PFSK-1 (cell line): ENCODE data around the gene INPP5J.

ENCODE experiments used
- FOXP2 ChIP-seq: optimal IDR thresholded peaks from 2 replicates; pipeline ENCODE3; 2011; ENCODE audit warnings: borderline replicate concordance, control low read depth, inconsistent platforms; ENCODE audit not compliant: insufficient read depth; ENCODE audit errors: extremely low read length, extremely low read depth
- POLR2AphosphoS5 ChIP-seq: IDR thresholded peaks from 2 replicates; pipeline ENCODE4 v1.6.1; 2012; ENCODE audit warnings: low read depth, mild to moderate bottlenecking, control low read depth, low read length, moderate library complexity
- SIN3A ChIP-seq: IDR thresholded peaks from 2 replicates; pipeline ENCODE4 v1.6.1; 2012; ENCODE audit warnings: mild to moderate bottlenecking, low read length, moderate library complexity, borderline replicate concordance; ENCODE audit not compliant: insufficient read depth
- TAF1 ChIP-seq: IDR thresholded peaks from 2 replicates; pipeline ENCODE4 v1.6.1; 2012; ENCODE audit warnings: low read length, control low read depth, borderline replicate concordance; ENCODE audit not compliant: insufficient read depth
- TF ChIP-seq, protein P1 (sequence below), 2 experiments: IDR thresholded peaks; 2 replicates each; pipeline versions ENCODE4 v1.6.1 to v1.8.0; 2011 to 2012; ENCODE audit warnings: low read depth in 2 of 2, low read length in 2 of 2, control low read depth in 1 of 2, inconsistent platforms in 1 of 2, mild to moderate bottlenecking in 1 of 2, moderate library complexity in 1 of 2; ENCODE audit not compliant: insufficient read depth in 1 of 2

INPP5J gene

DNA sequence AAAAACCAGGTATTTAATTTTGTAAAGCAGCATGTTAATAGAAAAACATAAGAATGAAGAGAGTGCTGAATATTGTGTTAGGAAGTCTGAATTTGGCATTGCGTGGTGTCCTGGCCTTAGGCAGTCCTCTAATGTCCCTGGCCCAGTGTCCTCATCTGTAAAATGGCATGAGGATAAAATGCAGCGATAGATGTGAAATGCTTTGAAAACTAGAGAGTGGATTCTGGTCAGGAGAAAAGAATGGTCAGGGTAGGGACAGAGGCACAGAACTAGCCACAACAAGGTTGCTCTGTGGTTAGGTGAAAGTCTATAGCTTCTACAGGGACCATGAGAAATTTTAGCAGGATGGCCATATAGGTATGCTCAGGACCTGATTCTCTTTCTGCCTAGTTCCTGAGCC lies 56.1 kb downstream of the INPP5J start:
- TF ChIP-seq, protein P1, sequence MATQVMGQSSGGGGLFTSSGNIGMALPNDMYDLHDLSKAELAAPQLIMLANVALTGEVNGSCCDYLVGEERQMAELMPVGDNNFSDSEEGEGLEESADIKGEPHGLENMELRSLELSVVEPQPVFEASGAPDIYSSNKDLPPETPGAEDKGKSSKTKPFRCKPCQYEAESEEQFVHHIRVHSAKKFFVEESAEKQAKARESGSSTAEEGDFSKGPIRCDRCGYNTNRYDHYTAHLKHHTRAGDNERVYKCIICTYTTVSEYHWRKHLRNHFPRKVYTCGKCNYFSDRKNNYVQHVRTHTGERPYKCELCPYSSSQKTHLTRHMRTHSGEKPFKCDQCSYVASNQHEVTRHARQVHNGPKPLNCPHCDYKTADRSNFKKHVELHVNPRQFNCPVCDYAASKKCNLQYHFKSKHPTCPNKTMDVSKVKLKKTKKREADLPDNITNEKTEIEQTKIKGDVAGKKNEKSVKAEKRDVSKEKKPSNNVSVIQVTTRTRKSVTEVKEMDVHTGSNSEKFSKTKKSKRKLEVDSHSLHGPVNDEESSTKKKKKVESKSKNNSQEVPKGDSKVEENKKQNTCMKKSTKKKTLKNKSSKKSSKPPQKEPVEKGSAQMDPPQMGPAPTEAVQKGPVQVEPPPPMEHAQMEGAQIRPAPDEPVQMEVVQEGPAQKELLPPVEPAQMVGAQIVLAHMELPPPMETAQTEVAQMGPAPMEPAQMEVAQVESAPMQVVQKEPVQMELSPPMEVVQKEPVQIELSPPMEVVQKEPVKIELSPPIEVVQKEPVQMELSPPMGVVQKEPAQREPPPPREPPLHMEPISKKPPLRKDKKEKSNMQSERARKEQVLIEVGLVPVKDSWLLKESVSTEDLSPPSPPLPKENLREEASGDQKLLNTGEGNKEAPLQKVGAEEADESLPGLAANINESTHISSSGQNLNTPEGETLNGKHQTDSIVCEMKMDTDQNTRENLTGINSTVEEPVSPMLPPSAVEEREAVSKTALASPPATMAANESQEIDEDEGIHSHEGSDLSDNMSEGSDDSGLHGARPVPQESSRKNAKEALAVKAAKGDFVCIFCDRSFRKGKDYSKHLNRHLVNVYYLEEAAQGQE (IDR thresholded peaks at IDR 0.05; ENCODE audit: insufficient read depth in 1 of 2, low read depth in 2 of 2, low read length in 2 of 2) = no peak
- TF ChIP-seq TAF1 = no peak
- no peak for TF ChIP-seq SIN3A
- TF ChIP-seq POLR2AphosphoS5 = no peak
- no peak for TF ChIP-seq FOXP2

DNA sequence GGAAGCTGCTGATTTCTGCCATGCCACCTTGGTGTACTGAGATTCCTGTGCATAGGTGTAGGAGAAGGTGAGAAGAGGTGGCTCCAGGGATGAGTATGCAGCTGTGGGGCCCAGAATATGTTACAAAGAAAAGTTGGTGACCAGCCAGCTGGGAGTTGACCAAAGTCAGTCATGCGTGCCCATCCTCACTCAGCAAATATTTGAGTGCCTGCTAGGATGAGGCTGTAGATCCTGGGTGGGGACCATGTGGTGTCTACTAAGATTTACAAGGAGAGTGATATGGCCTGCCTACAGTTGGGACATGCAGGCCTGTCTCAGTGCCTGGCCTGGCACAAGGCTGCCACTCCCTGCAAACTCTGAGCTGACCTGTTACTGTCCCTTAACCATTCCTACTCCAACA lies 56.6 kb downstream of the INPP5J start:
- TF ChIP-seq SIN3A (no peak), TAF1 (no peak), FOXP2 (no peak), POLR2AphosphoS5 (no peak)
- TF ChIP-seq, protein P1 (IDR thresholded peaks at IDR 0.05; ENCODE audit: insufficient read depth in 1 of 2, low read depth in 2 of 2, low read length in 2 of 2) = no peak

DNA sequence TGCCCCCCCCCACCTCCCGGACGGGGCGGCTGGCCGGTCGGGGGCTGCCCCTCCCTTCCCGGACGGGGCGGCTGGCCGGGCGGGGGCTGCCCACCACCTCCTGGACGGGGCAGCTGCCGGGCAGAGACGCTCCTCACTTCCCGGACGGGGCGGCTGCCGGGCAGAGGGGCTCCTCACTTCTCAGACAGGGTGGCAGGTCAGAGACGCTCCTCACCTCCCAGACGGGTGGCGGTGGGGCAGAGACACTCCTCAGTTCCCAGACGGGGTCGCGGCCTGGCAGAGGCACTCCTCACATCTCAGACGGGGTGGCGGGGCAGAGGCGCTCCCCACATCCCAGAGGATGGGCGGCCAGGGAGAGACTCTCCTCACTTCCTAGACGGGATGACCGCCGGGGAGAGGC lies 61.2 kb downstream of the INPP5J start:
- TF ChIP-seq FOXP2 (no peak), SIN3A (no peak), POLR2AphosphoS5 (no peak), TAF1 (no peak)
- TF ChIP-seq, protein P1 (IDR thresholded peaks at IDR 0.05; ENCODE audit: insufficient read depth in 1 of 2, low read depth in 2 of 2, low read length in 2 of 2) = no peak
